ENCODE results near the gene CACNA1S. TPM values are rescaled to one million over a fixed set of nuclear protein-coding genes. Genes with fewer than 3 reads are reported as not detected.

CACNA1S gene
- total RNA-seq, 1 donor from 2014 or later: 0.08 TPM

GRCh38 chr1:201113451-201114244 lies 1.4 kb upstream of the CACNA1S start:
- no peaks in the 10 kb centered on the region for H3K9me3 Mint-ChIP-seq (ENCODE audit: unreplicated experiment)
- peak overlapping the region; percentile 24 for H3K27ac Mint-ChIP-seq (ENCODE audit: unreplicated experiment)

GRCh38 chr1:201112926-201113325 lies 700 bp upstream of the CACNA1S start:
- Mint-ChIP-seq H3K4me3 (ENCODE audit: unreplicated experiment) (no peak overlapping the region), H3K27me3 (ENCODE audit: unreplicated experiment) (peaks cover 24% of the 10 kb centered on the region), H3K9me3 (ENCODE audit: unreplicated experiment) (no peaks in the 10 kb centered on the region), H3K27ac (ENCODE audit: unreplicated experiment) (peak overlapping the region; percentile 24), H3K4me1 (ENCODE audit: unreplicated experiment) (no peaks in the 10 kb centered on the region), H3K36me3 (ENCODE audit: low read depth, unreplicated experiment) (no peaks in the 10 kb centered on the region)
- no peak for TF ChIP-seq CTCF (IDR thresholded peaks at IDR 0.05; ENCODE audit: unreplicated experiment)
- no peak for DNase-seq (ENCODE audit: low spot score)

More at GRCh38 chr1:201113451-201114244, 1.4 kb upstream of the CACNA1S start:
- no peak for DNase-seq (ENCODE audit: low spot score)
- Mint-ChIP-seq H3K36me3 (ENCODE audit: low read depth, unreplicated experiment) (no peaks in the 10 kb centered on the region), H3K4me1 (ENCODE audit: unreplicated experiment) (no peaks in the 10 kb centered on the region), H3K4me3 (ENCODE audit: unreplicated experiment) (no peak overlapping the region), H3K27me3 (ENCODE audit: unreplicated experiment) (peaks cover 19% of the 10 kb centered on the region)
- no peak for TF ChIP-seq CTCF (IDR thresholded peaks at IDR 0.05; ENCODE audit: unreplicated experiment)

- Mint-ChIP-seq H3K27ac (ENCODE audit: unreplicated experiment) (no peak overlapping the region), H3K36me3 (ENCODE audit: low read depth, unreplicated experiment) (no peaks in the 10 kb centered on the region), H3K4me1 (ENCODE audit: unreplicated experiment) (no peaks in the 10 kb centered on the region), H3K9me3 (ENCODE audit: unreplicated experiment) (no peaks in the 10 kb centered on the region), H3K27me3 (ENCODE audit: unreplicated experiment) (peaks cover 21% of the 10 kb centered on the region), H3K4me3 (ENCODE audit: unreplicated experiment) (no peak overlapping the region)
- no peak for DNase-seq (ENCODE audit: low spot score)
- no peak for TF ChIP-seq CTCF (IDR thresholded peaks at IDR 0.05; ENCODE audit: unreplicated experiment)
Measured at GRCh38 chr1:201111672-201112071, 554 bp downstream of the CACNA1S start.

- no peak for TF ChIP-seq CTCF (IDR thresholded peaks at IDR 0.05; ENCODE audit: unreplicated experiment)
- no peak for DNase-seq (ENCODE audit: low spot score)
- Mint-ChIP-seq H3K36me3 (ENCODE audit: low read depth, unreplicated experiment) (no peaks in the 10 kb centered on the region), H3K4me1 (ENCODE audit: unreplicated experiment) (no peaks in the 10 kb centered on the region), H3K27me3 (ENCODE audit: unreplicated experiment) (peaks cover 19% of the 10 kb centered on the region), H3K27ac (ENCODE audit: unreplicated experiment) (no peak overlapping the region), H3K9me3 (ENCODE audit: unreplicated experiment) (no peaks in the 10 kb centered on the region), H3K4me3 (ENCODE audit: unreplicated experiment) (no peak overlapping the region)
Measured at GRCh38 chr1:201111156-201111555, 1.1 kb downstream of the CACNA1S start.

- Mint-ChIP-seq H3K27ac (ENCODE audit: unreplicated experiment) (no peak overlapping the region), H3K4me3 (ENCODE audit: unreplicated experiment) (no peak overlapping the region), H3K4me1 (ENCODE audit: unreplicated experiment) (no peaks in the 10 kb centered on the region)
Measured at GRCh38 chr1:201110616-201111015, 1.6 kb downstream of the CACNA1S start.

More at GRCh38 chr1:201110616-201111015, 1.6 kb downstream of the CACNA1S start:
- Mint-ChIP-seq H3K9me3 (ENCODE audit: unreplicated experiment) (no peaks in the 10 kb centered on the region), H3K27me3 (ENCODE audit: unreplicated experiment) (peaks cover 19% of the 10 kb centered on the region), H3K36me3 (ENCODE audit: low read depth, unreplicated experiment) (no peaks in the 10 kb centered on the region)
- no peak for DNase-seq (ENCODE audit: low spot score)
- TF ChIP-seq CTCF (IDR thresholded peaks at IDR 0.05; ENCODE audit: unreplicated experiment): no peak
